Kidney (tissue), 14 donors: ENCODE results near the gene PRAMEF12. TPM values are rescaled to one million over a fixed set of nuclear protein-coding genes. Genes with fewer than 3 reads are reported as not detected.

Experiments
- DNase-seq, 5 donors: peaks; one replicate each; pipeline ENCODE4 v3.0.0-alpha.2; 2013 to 2020
- FAIRE-seq: peaks from 2 replicates; lab custom pipeline; 2012; peaks lifted over from hg19 to GRCh38; lab: Jason Lieb, UNC
- H3K27ac ChIP-seq, 2 donors: one replicate each; pipeline ENCODE4 v1.7.0; 2013; ENCODE audit warnings: low read depth in 2 of 2, low read length in 2 of 2, inconsistent platforms in 1 of 2
- H3K27me3 ChIP-seq: one replicate; pipeline ENCODE4 v1.7.1; 2013; ENCODE audit warnings: low read length, inconsistent platforms; ENCODE audit not compliant: control insufficient read depth, insufficient read depth
- H3K36me3 ChIP-seq, 3 donors: one replicate each; pipeline versions ENCODE4 v1.7.0 to v1.7.1; 2013; ENCODE audit warnings: low read length in 3 of 3, control low read depth in 1 of 3, inconsistent platforms in 1 of 3; ENCODE audit not compliant: insufficient read depth in 3 of 3, control insufficient read depth in 2 of 3
- H3K4me1 ChIP-seq, 3 donors: one replicate each; pipeline versions ENCODE4 v1.7.0 to v1.7.1; 2013; ENCODE audit warnings: low read length in 3 of 3, inconsistent platforms in 1 of 3, low read depth in 1 of 3; ENCODE audit not compliant: control insufficient read depth in 2 of 3, insufficient read depth in 2 of 3
- H3K4me3 ChIP-seq, 3 donors: one replicate each; pipeline versions ENCODE4 v1.7.0 to v1.8.1; 2013; ENCODE audit warnings: low read length in 3 of 3, control low read depth in 1 of 3, inconsistent platforms in 1 of 3
- H3K9ac ChIP-seq, 3 donors: one replicate each; pipeline versions ENCODE4 v1.7.0 to v1.7.1; 2013; ENCODE audit warnings: low read length in 3 of 3, control low read depth in 1 of 3, inconsistent platforms in 1 of 3
- H3K9me3 ChIP-seq, 3 donors: one replicate each; pipeline versions ENCODE4 v1.7.0 to v1.7.1; 2013; ENCODE audit warnings: low read length in 3 of 3, control low read depth in 1 of 3, inconsistent platforms in 1 of 3; ENCODE audit not compliant: control insufficient read depth in 2 of 3, insufficient read depth in 1 of 3
- CTCF ChIP-seq: IDR thresholded peaks from 3 replicates; pipeline ENCODE4 v1.5.1; 2012; ENCODE audit warnings: mild to moderate bottlenecking, moderate library complexity, borderline replicate concordance; ENCODE audit not compliant: insufficient read depth; ENCODE audit errors: extremely low read depth
- intact Hi-C: fragments of 100-400 bp; cut with DNase I; formaldehyde crosslinking; loops from one replicate; pipeline ENCODE4 v1.11.1; 2022
- polyA plus RNA-seq: library from polyadenylated mRNA; stranded (reverse); fragments of 350-450 nt; fragmentation: Illumina TruSeq; extraction: RNeasy Lipid Tissue Mini Kit (QIAGEN cat#74804); gene quantifications from one replicate; pipeline ENCODE4 v1.2.3, GENCODE V29; 2014; ENCODE audit warnings: low read depth, low replicate concordance; ENCODE audit not compliant: insufficient read depth
- total RNA-seq: library from RNA; stranded (reverse); fragmentation: NEBNext Ultra II Directional; extraction: Animal tissue kit (Norgen Biotek cat#: 25700); gene quantifications from one replicate; pipeline ENCODE4 v1.2.1, GENCODE V29; 2021
- donor health status: control.
- donor health status: control.
- donor health status: control.
- donor health status: control.
- donor health status: control.
- donor health status: DM: yes; HTN: yes; CAD: no.
- donor health status: Normal renal cell carcinoma (clear cell type).

The PRAMEF12 gene
- total and polyA plus RNA-seq, 2 donors from 2014 or later: not detected

GRCh38 chr1:12760256-12760795, 13.2 kb upstream of the PRAMEF12 start:
- Histone ChIP-seq H3K27me3 (no peaks in the 10 kb centered on the region), H3K9ac (no peak overlapping the region), H3K4me1 (no peaks in the 10 kb centered on the region), H3K27ac (no peak overlapping the region), H3K9me3 (no peaks in the 10 kb centered on the region), H3K4me3 (no peak overlapping the region), H3K36me3 (no peaks in the 10 kb centered on the region)
- FAIRE-seq (no peak), DNase-seq (no peak)
- intact Hi-C loops: no loop called here
- TF ChIP-seq CTCF: no peak

GRCh38 chr1:12761781-12762180, 11.8 kb upstream of the PRAMEF12 start:
- Histone ChIP-seq H3K9me3 (no peaks in the 10 kb centered on the region), H3K4me3 (no peak overlapping the region), H3K27me3 (no peaks in the 10 kb centered on the region), H3K9ac (no peak overlapping the region), H3K27ac (no peak overlapping the region), H3K4me1 (no peaks in the 10 kb centered on the region), H3K36me3 (no peaks in the 10 kb centered on the region)
- no peak for FAIRE-seq
- intact Hi-C loops: no loop called here
- DNase-seq: no peak
- TF ChIP-seq CTCF: no peak

GRCh38 chr1:12762766-12763165, 10.8 kb upstream of the PRAMEF12 start:
- H3K4me1 ChIP-seq: no peaks in the 10 kb centered on the region
- H3K4me3 ChIP-seq: no peak overlapping the region
- no peaks in the 10 kb centered on the region for H3K36me3 ChIP-seq
- DNase-seq (no peak), FAIRE-seq (no peak)
- no peak for TF ChIP-seq CTCF
- intact Hi-C loops: no loop called here
- no peaks in the 10 kb centered on the region for H3K27me3 ChIP-seq
- H3K9ac ChIP-seq: no peak overlapping the region
- H3K9me3 ChIP-seq: no peaks in the 10 kb centered on the region
- H3K27ac ChIP-seq: no peak overlapping the region

- no peak for TF ChIP-seq CTCF
- FAIRE-seq (no peak), DNase-seq (no peak)
- Histone ChIP-seq H3K4me3 (no peak overlapping the region), H3K9me3 (no peaks in the 10 kb centered on the region), H3K36me3 (no peaks in the 10 kb centered on the region), H3K27ac (no peak overlapping the region), H3K4me1 (no peaks in the 10 kb centered on the region), H3K27me3 (no peaks in the 10 kb centered on the region), H3K9ac (no peak overlapping the region)
- intact Hi-C loops: no loop called here
These were observed 10.1 kb upstream of the PRAMEF12 start for GRCh38 chr1:12763479-12763878.
